Measurements from ENCODE around the gene LPAR2. TPM values are rescaled to one million over a fixed set of nuclear protein-coding genes. Genes with fewer than 3 reads are reported as not detected.

Gene LPAR2
- total and polyA plus RNA-seq, 2 of the 13 experiments (the other 11 are each of a cell fraction or from before 2014, with no cell fraction given) = 0.86 to 3.6 TPM

- peak; percentile 57; the same call in 1 of the 2 replicates for TF ChIP-seq ZNF687 (CRISPR knock-in tag; IDR thresholded peaks at IDR 0.05)
- peak; percentile 63; the same call in 1 of the 2 replicates for TF ChIP-seq GABPB1 (CRISPR knock-in tag; IDR thresholded peaks at IDR 0.05)
- TF ChIP-seq, protein P1, sequence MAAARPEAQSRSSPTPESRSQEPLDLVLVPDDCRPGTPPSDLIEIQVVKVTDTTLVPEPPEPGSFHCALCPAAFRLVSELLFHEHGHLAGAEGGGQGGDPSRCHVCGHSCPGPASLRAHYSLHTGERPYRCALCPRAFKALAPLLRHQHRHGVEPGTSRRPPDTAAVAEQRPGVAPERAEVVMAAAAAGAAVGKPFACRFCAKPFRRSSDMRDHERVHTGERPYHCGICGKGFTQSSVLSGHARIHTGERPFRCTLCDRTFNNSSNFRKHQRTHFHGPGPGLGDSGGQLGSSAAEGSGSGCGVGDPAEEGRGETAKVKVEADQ (CRISPR knock-in tag; IDR thresholded peaks at IDR 0.05; ENCODE audit: borderline replicate concordance) = peak; percentile 50; the same call in 1 of the 2 replicates
- no peak for TF ChIP-seq YY1 (IDR thresholded peaks at IDR 0.05; ENCODE audit: insufficient read depth, insufficient replicate concordance, low read depth, low read length)
- 0 out of 2 replicates have a peak, but pooled peaks have one; percentile 25 for TF ChIP-seq SP4 (CRISPR knock-in tag; IDR thresholded peaks at IDR 0.05)
- no peak for TF ChIP-seq PRMT3 (CRISPR knock-in tag; IDR thresholded peaks at IDR 0.05; ENCODE audit: borderline replicate concordance, low read depth)
- no peak for TF ChIP-seq GABPA (IDR thresholded peaks at IDR 0.05; ENCODE audit: low read depth, low read length)
- TF ChIP-seq GABPA (CRISPR knock-in tag; IDR thresholded peaks at IDR 0.05; ENCODE audit: low read depth) = 0 out of 2 replicates have a peak, but pooled peaks have one; percentile 8
- TF ChIP-seq NFKBIZ (CRISPR knock-in tag; IDR thresholded peaks at IDR 0.05) = no peak
- 0 out of 2 replicates have a peak, but pooled peaks have one; percentile 5 for TF ChIP-seq ZNF768 (CRISPR knock-in tag; IDR thresholded peaks at IDR 0.05)
- TF ChIP-seq SETDB1 (CRISPR knock-in tag; IDR thresholded peaks at IDR 0.05; ENCODE audit: borderline replicate concordance) = no peak
- TF ChIP-seq ZNF619 (CRISPR knock-in tag; IDR thresholded peaks at IDR 0.05) = no peak
- TF ChIP-seq GLI4 (CRISPR knock-in tag; IDR thresholded peaks at IDR 0.05; ENCODE audit: borderline replicate concordance) = no peak
- TF ChIP-seq DR1 (CRISPR knock-in tag; IDR thresholded peaks at IDR 0.05) = no peak
- TF ChIP-seq GATA4 (IDR thresholded peaks at IDR 0.05; ENCODE audit: borderline replicate concordance, low read depth) = no peak
- TF ChIP-seq ZNF331 (CRISPR knock-in tag; IDR thresholded peaks at IDR 0.05) = no peak
- TF ChIP-seq SSRP1 (CRISPR knock-in tag; IDR thresholded peaks at IDR 0.05) = no peak
- TF ChIP-seq PHF20 (CRISPR knock-in tag; IDR thresholded peaks at IDR 0.05) = peak; percentile 41; the same call in 1 of the 2 replicates
- TF ChIP-seq, protein P2, sequence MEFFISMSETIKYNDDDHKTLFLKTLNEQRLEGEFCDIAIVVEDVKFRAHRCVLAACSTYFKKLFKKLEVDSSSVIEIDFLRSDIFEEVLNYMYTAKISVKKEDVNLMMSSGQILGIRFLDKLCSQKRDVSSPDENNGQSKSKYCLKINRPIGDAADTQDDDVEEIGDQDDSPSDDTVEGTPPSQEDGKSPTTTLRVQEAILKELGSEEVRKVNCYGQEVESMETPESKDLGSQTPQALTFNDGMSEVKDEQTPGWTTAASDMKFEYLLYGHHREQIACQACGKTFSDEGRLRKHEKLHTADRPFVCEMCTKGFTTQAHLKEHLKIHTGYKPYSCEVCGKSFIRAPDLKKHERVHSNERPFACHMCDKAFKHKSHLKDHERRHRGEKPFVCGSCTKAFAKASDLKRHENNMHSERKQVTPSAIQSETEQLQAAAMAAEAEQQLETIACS (CRISPR knock-in tag; IDR thresholded peaks at IDR 0.05) = 0 out of 2 replicates have a peak, but pooled peaks have one; percentile 47
- no peak for TF ChIP-seq PRDM4 (CRISPR knock-in tag; IDR thresholded peaks at IDR 0.05; ENCODE audit: borderline replicate concordance)
Measured at GRCh38 chr19:19643158-19644053, 15.4 kb upstream of the LPAR2 start, which contains the start of gene GMIP (continued).

Measured in HepG2 (cell line).